HL-60/S4 treated with retinoic acid at 250 ng/mL for 4 days and 3 days (cell line): ENCODE data around the gene MBD3.

Experiments
- in situ Hi-C: fragments of 300-500 bp; cut with MboI; formaldehyde crosslinking; loops from 2 replicates; pipeline ENCODE4 v1.7.0; 2022; ENCODE audit warnings: low sequenced_read_pairs

MBD3 gene

GRCh38 chr19:1619703-1620102 is 27.0 kb upstream of the MBD3 start:
- in situ Hi-C loops, result no loop called here

- in situ Hi-C loops, result no loop called here
Observed at GRCh38 chr19:1619094-1619439, 26.4 kb upstream of the MBD3 start.

- in situ Hi-C loops, result no loop called here
Observed at GRCh38 chr19:1618157-1619093, 25.8 kb upstream of the MBD3 start.

- in situ Hi-C loops, result no loop called here
Observed at GRCh38 chr19:1616875-1617274, 24.2 kb upstream of the MBD3 start.

- in situ Hi-C loops, result no loop called here
Observed at GRCh38 chr19:1616396-1616795, 23.7 kb upstream of the MBD3 start.

- in situ Hi-C loops, result no loop called here
Observed at GRCh38 chr19:1615156-1615765, 22.6 kb upstream of the MBD3 start.

GRCh38 chr19:1613808-1614570 is 21.3 kb upstream of the MBD3 start:
- in situ Hi-C loops, result no loop called here

- in situ Hi-C loops, result no loop called here
Observed at GRCh38 chr19:1613146-1613545, 20.5 kb upstream of the MBD3 start.

GRCh38 chr19:1612114-1613086 is 19.7 kb upstream of the MBD3 start:
- in situ Hi-C loops, result no loop called here

GRCh38 chr19:1611353-1611752 is 18.7 kb upstream of the MBD3 start:
- in situ Hi-C loops, result no loop called here

GRCh38 chr19:1610579-1610978 is 17.9 kb upstream of the MBD3 start:
- in situ Hi-C loops, result no loop called here

- in situ Hi-C loops, result no loop called here
Observed at GRCh38 chr19:1609680-1610474, 17.2 kb upstream of the MBD3 start.

- in situ Hi-C loops, result no loop called here
Observed at GRCh38 chr19:1609103-1609396, 16.4 kb upstream of the MBD3 start.

- in situ Hi-C loops, result no loop called here
Observed at GRCh38 chr19:1608359-1609102, 15.9 kb upstream of the MBD3 start.

- in situ Hi-C loops, result no loop called here
Observed at GRCh38 chr19:1606138-1606651, 13.5 kb upstream of the MBD3 start.

GRCh38 chr19:1605236-1606137 is 12.8 kb upstream of the MBD3 start, which contains the start of gene UQCR11:
UQCR11 (minus strand) TSS chr19:1605462; CDS start chr19:1605409, 53 bp downstream.
- in situ Hi-C loops, result no loop called here

GRCh38 chr19:1602091-1602707 is 9.5 kb upstream of the MBD3 start:
- in situ Hi-C loops, result no loop called here
